SK-N-DZ (cell line): ENCODE measurements around the gene FASTK.

Source experiments
- DNase-seq: peaks from one replicate; pipeline ENCODE4 v3.0.0-alpha.2; 2015; ENCODE audit warnings: low spot score

Gene FASTK

DNA sequence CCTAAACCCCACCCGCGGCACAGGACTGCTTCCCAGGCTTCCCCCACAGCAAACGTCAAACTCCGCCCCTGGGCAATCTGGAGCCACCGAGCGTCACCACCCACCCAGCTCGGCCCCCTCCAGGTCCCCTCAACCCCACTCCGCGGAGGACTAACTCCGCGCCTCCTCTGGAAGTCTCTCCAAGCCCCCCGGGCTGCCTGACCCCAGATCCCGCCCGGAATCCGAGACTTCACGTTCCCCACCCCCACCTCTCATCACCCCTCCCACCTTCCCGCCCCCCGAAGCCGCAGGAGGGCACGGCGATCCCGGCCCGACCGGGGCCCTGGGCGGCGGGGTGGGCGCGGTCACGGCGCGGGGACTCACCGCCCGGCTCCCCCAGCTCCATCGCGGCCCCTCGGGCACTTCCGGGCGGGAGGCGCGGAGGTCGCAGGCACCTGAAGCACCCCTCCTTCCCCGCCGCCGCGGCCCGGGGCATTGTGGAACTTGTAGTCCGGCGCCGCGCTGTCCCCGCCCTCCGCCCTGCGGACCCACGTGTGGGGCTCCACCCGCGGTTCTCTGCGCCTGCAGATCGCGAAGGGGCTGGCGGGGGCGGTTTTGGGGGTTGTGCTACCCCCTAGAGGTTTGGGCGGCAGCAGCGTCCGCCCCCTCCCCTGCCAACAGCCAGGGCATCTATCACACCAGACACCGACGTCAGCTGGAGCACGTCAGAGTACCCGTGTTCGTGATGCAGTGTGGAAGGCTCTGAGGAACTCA, 2.6 kb upstream of the FASTK start, which contains the start of gene TMUB1:
Gene TMUB1 (minus strand): TSS at position 423 of the 753 bp plus-strand sequence. CDS start 930 bp downstream, outside the sequence.
- peak; percentile 74 for DNase-seq

DNA sequence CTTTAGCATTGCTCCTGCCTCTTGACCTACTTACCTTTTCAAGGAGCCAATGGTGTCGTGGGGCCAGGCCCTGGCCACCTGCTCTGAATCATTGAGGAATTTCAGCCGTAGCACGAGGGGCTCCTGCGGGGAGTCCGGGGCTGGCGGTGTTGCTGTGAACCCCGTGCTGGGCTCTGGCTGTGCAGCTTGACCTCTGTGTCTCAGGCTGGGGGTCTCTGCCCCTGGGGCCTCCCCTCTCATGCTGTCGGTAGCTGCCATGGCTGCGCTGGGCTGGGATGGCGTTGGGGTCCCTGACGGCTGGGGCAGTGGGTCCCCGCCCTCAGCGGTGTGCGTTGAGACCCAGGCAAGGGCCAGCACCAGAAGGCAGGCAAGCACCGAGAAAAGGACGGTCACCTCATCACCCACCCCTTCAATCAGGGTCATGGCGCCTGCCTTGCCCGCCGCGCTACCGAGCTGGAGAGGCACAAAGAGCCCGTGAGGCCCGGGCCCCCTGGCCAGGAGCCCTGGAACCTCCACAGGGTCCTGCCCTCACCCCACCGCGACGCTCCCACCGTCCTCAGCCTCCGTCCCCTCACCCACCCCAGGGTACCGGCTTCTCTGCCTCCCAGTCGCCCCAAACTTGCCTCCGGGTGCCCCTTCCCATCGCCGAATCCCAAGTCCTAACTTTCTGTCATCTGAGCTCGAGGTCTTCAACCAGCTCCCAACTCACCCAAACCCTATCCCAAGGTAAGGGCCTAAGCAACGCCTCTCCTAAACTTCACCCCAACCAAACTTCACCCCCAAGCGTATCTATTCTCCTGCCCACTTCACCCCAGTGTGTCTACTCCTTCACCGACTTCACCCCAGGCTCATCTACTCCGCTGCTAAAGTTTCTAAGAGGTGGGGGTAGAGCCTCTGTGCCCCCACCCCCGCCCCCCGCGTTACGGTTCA, 1.8 kb upstream of the FASTK start:
- DNase-seq = no peak

- no peak for DNase-seq
These were observed 827 bp upstream of the FASTK start for GRCh38 chr7:151081170-151082101.

DNA sequence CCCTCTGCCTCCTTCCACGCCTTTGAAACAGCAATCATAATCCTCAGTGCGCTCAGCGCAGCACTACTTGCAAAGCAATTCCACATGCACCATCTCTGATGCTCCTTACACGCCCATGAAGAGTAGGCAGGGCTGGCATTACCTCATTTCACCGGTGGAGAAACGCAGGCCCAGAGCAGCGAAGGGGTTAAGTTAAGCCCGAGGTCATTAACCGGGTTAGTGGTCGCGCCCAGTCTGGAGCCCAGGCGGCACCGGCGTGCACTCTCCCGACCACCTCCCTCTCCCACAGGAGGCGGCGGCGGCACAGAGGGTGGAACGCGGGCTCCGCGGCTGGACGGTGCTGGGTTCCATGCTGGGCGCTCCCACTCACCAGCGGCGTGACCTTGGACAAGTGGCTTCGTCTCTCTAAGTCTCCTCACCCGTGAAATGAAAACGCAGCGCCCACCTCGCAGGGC, 515 bp downstream of the FASTK start:
- DNase-seq = no peak

GRCh38 chr7:151079199-151079910, 1.3 kb downstream of the FASTK start:
- DNase-seq = no peak

DNA sequence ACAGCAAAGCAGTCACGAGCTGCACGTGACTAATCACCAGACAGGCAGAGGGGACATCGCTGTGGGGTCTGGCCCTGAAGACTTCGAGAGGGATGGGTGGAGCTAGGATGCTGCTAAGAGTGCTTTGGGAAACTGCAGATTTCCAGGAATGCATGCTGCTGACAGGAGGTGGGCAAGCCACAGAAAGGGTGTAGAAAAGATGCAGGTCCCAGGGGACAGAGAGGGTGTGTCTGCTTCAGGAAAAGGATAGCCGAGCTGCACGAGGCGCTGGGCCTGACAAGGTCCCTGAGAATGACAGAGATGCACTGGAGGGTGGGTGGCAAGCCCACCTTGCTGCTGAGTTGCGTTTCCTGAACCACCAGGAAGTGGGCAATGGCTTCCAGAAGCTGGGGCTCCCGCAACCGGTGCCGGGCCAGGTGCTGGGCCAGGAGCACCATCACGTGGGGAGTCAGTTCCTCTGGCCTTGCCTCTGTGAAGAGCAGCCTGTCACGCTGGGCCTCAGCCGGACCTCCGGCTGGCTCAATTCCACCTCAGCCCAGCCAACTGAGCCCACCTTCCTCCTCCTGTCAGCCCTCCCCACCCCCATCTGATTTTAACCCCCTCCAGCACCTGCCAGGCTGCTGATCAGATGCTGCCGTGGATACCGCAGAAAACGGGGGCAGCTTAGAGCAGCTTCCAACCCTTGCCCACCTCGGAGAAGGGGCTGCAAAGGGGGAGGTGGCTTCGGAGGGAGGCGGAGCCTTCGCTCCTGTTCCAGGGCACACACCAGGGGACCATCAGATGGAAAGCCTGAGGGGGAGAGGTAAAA, 2.2 kb downstream of the FASTK start:
- DNase-seq = peak; percentile 62

DNA sequence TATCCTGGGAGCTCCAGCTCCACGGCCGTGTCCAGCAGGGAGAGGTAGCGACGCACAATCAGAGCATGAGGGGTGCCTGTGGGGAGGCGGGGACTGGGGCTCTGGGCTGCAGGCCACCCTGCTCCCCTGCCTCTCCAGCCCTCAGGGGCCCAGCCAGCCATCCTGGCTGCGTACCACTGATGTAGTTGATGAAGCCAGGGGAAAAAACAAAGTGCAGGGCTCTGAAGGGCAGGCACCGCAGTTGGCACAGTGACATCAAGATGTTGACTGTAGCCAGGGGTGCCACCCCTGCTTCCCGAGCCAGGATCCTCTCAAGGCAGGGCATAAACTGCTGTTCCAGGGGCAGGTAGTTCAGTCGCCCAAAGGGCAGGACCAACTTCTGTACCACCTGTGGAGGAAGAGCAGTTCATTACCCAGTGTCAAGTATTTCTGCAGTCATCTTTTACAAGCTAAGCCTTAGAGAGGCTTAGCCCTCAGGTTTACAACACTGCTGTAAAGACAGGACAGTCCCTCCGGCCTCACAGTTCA, 2.8 kb downstream of the FASTK start:
- DNase-seq = no peak

- DNase-seq = no peak
These were observed 3.5 kb downstream of the FASTK start for GRCh38 chr7:151076863-151077704.

- DNase-seq = no peak
These were observed 4.6 kb downstream of the FASTK start for GRCh38 chr7:151075978-151076426.

GRCh38 chr7:151075662-151075971, 5.0 kb downstream of the FASTK start:
- no peak for DNase-seq

GRCh38 chr7:151074817-151075661, 5.6 kb downstream of the FASTK start:
- DNase-seq = no peak

- no peak for DNase-seq
These were observed 6.6 kb downstream of the FASTK start for GRCh38 chr7:151073990-151074389.

DNA sequence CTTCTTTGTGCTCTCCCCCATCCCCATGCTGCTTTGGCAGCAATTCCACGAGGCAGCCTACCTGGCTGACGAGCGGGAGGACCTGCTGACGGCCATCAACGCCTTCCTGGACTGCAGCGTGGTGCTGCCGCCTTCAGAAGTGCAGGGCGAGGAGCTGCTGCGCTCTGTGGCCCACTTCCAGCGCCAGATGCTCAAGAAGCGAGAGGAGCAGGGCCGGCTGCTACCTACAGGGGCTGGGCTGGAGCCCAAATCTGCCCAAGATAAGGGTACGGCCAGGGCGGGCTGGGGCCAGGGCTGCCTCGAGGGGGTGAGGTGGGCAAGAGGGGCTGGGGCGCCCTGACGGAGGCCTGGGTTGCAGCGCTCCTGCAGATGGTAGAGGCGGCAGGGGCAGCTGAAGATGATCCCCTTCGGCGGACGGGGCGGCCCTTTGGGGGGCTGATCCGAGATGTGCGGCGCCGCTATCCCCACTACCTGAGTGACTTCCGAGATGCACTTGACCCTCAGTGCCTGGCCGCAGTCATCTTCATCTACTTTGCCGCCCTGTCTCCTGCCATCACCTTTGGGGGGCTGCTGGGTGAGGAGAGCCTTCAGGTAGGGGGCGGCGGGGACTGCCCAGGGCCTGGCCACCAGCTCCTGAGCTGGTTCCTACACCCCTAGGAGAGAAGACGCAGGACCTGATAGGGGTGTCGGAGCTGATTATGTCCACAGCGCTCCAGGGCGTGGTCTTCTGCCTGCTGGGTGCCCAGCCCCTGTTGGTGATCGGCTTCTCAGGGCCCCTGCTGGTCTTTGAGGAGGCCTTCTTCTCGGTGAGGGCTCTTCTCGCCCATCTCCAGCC, 9.4 kb downstream of the FASTK start:
- DNase-seq = no peak

DNA sequence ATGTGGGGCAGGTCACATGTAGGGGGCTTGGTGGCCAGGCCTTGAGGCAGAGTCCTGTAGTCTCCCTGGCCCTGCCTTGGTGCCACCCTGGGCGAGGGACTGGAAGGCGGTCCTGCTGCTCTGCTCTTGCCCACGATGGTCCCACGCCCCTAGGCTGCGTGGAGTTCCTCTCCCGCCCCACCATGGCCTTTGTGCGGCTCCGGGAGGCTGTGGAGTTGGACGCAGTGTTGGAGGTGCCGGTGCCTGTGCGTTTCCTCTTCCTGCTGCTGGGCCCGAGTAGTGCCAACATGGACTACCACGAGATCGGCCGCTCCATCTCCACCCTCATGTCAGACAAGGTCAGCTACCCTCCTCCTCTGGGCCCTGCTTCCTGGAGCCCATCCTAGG, 10.0 kb downstream of the FASTK start:
- no peak for DNase-seq

DNA sequence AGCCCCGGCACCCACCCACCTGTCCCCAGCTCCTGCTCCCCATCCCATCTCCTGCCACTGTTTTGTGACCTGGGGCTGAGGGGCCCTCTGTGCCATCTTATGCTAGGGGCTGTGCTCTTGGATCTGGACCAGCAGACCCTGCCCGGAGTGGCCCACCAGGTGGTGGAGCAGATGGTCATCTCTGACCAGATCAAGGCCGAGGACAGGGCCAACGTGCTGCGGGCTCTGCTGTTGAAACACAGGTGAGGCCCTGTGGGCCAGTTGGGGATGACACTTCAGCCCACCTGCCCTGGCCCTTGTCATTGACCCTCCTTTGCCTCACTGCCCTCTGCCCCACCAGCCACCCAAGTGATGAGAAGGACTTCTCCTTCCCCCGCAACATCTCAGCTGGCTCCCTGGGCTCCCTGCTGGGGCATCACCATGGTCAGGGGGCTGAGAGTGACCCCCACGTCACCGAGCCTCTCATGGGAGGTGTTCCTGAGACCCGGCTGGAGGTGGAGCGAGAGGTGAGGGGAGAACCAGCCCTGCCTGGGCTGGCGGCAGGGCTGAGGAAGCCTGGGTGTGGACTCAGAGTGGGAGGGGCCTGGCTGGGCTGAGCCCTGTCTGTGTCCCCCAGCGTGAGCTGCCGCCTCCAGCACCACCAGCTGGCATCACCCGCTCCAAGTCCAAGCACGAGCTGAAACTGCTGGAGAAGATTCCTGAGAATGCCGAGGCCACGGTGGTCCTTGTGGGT, 10.6 kb downstream of the FASTK start:
- no peak for DNase-seq

GRCh38 chr7:151068069-151068773, 12.4 kb downstream of the FASTK start:
- no peak for DNase-seq
